Measurements from ENCODE around the gene PLB1.

PLB1 gene

DNA sequence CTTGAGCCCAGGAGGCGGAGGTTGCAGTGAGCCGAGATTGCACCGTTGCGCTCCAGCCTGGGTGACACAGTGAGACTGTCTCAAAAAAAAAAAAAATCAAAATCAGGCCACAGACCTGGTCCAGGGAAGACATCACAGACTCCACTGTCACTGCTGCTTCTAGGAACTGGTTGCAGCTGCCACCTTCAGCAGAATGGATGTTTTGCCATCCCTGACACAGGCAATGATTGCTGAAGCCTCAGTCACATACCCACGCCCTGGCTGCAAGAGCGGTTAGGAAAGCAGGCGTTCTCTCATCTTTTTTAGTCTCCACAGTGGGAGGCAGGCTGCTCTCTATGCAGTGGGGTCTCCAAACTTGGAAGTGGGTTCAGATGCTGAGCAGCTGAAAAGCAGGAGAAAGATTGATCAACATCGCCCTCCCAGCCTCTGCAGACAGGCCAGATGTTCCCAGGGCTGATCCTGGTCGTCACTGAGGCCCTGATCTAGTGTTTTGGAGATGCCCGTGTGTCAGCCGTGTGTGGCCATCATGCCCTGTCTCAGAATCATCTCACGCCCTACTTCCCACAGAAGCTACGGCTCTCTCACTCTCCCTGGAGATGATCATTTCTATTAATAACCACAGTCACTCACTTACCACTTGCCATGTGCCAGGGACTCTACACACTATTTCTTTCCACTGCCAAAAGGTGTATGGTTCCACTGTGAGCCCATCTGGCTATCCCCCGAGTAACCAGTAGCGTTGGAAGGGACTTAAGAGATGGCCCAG is 91.8 kb downstream of the PLB1 start:
- Histone ChIP-seq H3K4me1 (peaks cover 6% of the 10 kb centered on the region), H3K4me2 (ENCODE audit: low read length) (no peak overlapping the region), H3K36me3 (ENCODE audit: control insufficient read depth, insufficient read depth, low read length) (no peaks in the 10 kb centered on the region), H3K9me3 (ENCODE audit: control insufficient read depth, low read length) (no peaks in the 10 kb centered on the region), H3K27ac (no peak overlapping the region), H3K4me3 (ENCODE audit: low read depth, low read length) (no peak overlapping the region), H3K79me2 (no peaks in the 10 kb centered on the region), H2AFZ (no peak overlapping the region), H3K27me3 (ENCODE audit: control insufficient read depth, insufficient read depth, low read length) (no peaks in the 10 kb centered on the region), H3K9ac (no peak overlapping the region)
- no peak for TF ChIP-seq CTCF (IDR thresholded peaks at IDR 0.05)

- TF ChIP-seq CTCF (IDR thresholded peaks at IDR 0.05) = no peak
- H3K27me3 ChIP-seq (ENCODE audit: control insufficient read depth, insufficient read depth, low read length) = no peaks in the 10 kb centered on the region
- H3K4me3 ChIP-seq (ENCODE audit: low read depth, low read length) = no peak overlapping the region
- no peaks in the 10 kb centered on the region for H3K9me3 ChIP-seq (ENCODE audit: control insufficient read depth, low read length)
- no peaks in the 10 kb centered on the region for H3K36me3 ChIP-seq (ENCODE audit: control insufficient read depth, insufficient read depth, low read length)
- H3K4me1 ChIP-seq = peaks cover 6% of the 10 kb centered on the region
- H3K27ac ChIP-seq = no peak overlapping the region
- no peak overlapping the region for H2AFZ ChIP-seq
- H3K9ac ChIP-seq = no peak overlapping the region
- H3K79me2 ChIP-seq = no peaks in the 10 kb centered on the region
- no peak overlapping the region for H3K4me2 ChIP-seq (ENCODE audit: low read length)
These were observed 92.4 kb downstream of the PLB1 start for GRCh38 chr2:28588292-28588670.

GRCh38 chr2:28589746-28590463 is 94.0 kb downstream of the PLB1 start:
- H3K4me1 ChIP-seq = peaks cover 10% of the 10 kb centered on the region
- no peak overlapping the region for H2AFZ ChIP-seq
- H3K27ac ChIP-seq = no peak overlapping the region
- H3K27me3 ChIP-seq (ENCODE audit: control insufficient read depth, insufficient read depth, low read length) = no peaks in the 10 kb centered on the region
- no peaks in the 10 kb centered on the region for H3K9me3 ChIP-seq (ENCODE audit: control insufficient read depth, low read length)
- no peaks in the 10 kb centered on the region for H3K79me2 ChIP-seq
- no peak overlapping the region for H3K4me3 ChIP-seq (ENCODE audit: low read depth, low read length)
- no peaks in the 10 kb centered on the region for H3K36me3 ChIP-seq (ENCODE audit: control insufficient read depth, insufficient read depth, low read length)
- no peak for TF ChIP-seq CTCF (IDR thresholded peaks at IDR 0.05)
- no peak overlapping the region for H3K9ac ChIP-seq
- H3K4me2 ChIP-seq (ENCODE audit: low read length) = no peak overlapping the region

DNA sequence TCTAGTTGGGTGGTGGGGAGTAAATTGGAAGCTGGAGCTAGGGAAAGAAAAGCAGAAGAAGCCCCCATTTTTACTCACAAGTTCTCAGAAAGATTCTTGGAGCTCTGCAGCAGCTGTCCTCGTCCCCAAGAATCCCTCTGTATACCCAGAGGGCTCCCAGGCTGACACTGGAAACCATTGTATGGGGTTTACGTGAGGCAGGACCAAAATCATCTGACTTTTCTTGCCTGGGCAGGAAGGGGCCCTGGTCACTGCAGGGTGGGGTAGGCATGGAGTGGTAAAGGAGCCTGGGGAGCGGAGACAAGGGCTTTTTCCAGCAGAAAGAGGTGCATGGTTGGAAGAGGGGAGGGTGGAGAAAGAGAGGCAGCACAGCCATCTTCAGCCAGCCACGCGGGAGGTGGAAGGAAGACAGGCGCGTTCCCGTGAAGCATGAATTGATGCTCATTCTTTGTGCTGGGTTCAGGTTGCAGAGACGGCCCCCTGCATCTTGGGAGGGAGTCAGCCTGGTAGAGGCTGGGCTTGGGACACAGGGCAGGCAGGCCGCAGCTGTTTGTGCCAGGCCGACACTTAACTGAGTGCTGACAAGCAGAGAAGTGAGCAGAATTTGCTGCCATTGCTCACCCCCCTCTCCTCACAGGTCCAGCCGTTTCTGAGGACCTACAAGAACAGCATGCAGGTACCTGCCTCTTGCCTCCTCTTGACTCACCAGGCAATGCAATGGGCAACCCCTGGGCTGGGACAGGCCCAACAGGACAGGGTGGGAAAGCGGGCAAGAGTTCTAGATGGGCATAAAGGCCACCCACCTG is 94.8 kb downstream of the PLB1 start:
- Histone ChIP-seq H3K4me2 (ENCODE audit: low read length) (no peak overlapping the region), H3K4me3 (ENCODE audit: low read depth, low read length) (no peak overlapping the region), H3K27ac (no peak overlapping the region), H3K4me1 (peaks cover 11% of the 10 kb centered on the region), H3K36me3 (ENCODE audit: control insufficient read depth, insufficient read depth, low read length) (no peaks in the 10 kb centered on the region), H3K9me3 (ENCODE audit: control insufficient read depth, low read length) (no peaks in the 10 kb centered on the region), H2AFZ (no peak overlapping the region), H3K27me3 (ENCODE audit: control insufficient read depth, insufficient read depth, low read length) (no peaks in the 10 kb centered on the region), H3K79me2 (no peaks in the 10 kb centered on the region), H3K9ac (no peak overlapping the region)
- no peak for TF ChIP-seq CTCF (IDR thresholded peaks at IDR 0.05)

All from parathyroid adenoma (tissue), 2 donors.